ENCODE results near the gene TMPRSS2. TPM values are rescaled to one million over a fixed set of nuclear protein-coding genes. Genes with fewer than 3 reads are reported as not detected.
"Not testable (repeated sequence)": the region's sequence is repeated elsewhere in the genome, so short reads cannot be mapped to it uniquely, and the experiment has no call there.

Gene TMPRSS2
- total RNA-seq, 4 donors from 2014 or later, result 0.19 to 5.0 (median 0.62) TPM; not detected in 1

GRCh38 chr21:41425954-41426675, 81.8 kb downstream of the TMPRSS2 start, which contains the start of gene MX1:
TSS of gene MX1 (plus strand) at chr21:41426239. CDS start at chr21:41432071, 5,832 bp downstream.
- WGBS, 2 donors (ENCODE audit: low coverage in 1 of 2), result 10% methylated on average over 6 of the region's 65 CpGs; no CpG with 5 or more reads in 1 of the 2 donors
- TF ChIP-seq POLR2AphosphoS5 (IDR thresholded peaks at IDR 0.05), result peak; percentile 79
- peak; percentile 68 to 72 for TF ChIP-seq POLR2A (IDR thresholded peaks at IDR 0.05)
- no peak for TF ChIP-seq EP300 (IDR thresholded peaks at IDR 0.05)
- TF ChIP-seq CTCF (IDR thresholded peaks at IDR 0.05), result peak in 1 of 4 experiments; percentile 8
- Histone ChIP-seq H3K27ac (peak within 1 kb of the TSS in 3 of 4 donors; percentile 49 to 80 (median 78)), H3K4me1 (peaks cover 0 to 51% (median 0%) of the 10 kb centered on the region in 3 donors), H3K4me3 (peak within 1 kb of the TSS; percentile 43 to 79), H3K9me3 (no peaks in the 10 kb centered on the region), H3K27me3 (no peaks in the 10 kb centered on the region), H3K36me3 (peaks cover 0 to 35% of the 10 kb centered on the region in 2 donors)
- peak; percentile 89 for ATAC-seq

- peak overlapping the region; percentile 43 to 79 for H3K4me3 ChIP-seq
- peaks cover 0 to 30% of the 10 kb centered on the region in 2 donors for H3K36me3 ChIP-seq
- WGBS, 2 donors (ENCODE audit: low coverage in 1 of 2), result 50 to 67% methylated on average over 4 to 5 of the region's 7 CpGs
- no peaks in the 10 kb centered on the region for H3K27me3 ChIP-seq
- peaks cover 0 to 56% (median 0%) of the 10 kb centered on the region in 3 donors for H3K4me1 ChIP-seq
- no peak for ATAC-seq
- H3K9me3 ChIP-seq, result no peaks in the 10 kb centered on the region
- TF ChIP-seq EP300 (IDR thresholded peaks at IDR 0.05), result no peak
- no peak for TF ChIP-seq POLR2AphosphoS5 (IDR thresholded peaks at IDR 0.05)
- TF ChIP-seq POLR2A (IDR thresholded peaks at IDR 0.05), result no peak
- no peak for TF ChIP-seq CTCF (IDR thresholded peaks at IDR 0.05)
- peak overlapping the region in 3 of 4 donors; percentile 49 to 80 (median 78) for H3K27ac ChIP-seq
These were observed 82.4 kb downstream of the TMPRSS2 start for GRCh38 chr21:41425588-41425953.

- 66 to 92% methylated on average over 5 of the region's 5 CpGs for WGBS, 2 donors (ENCODE audit: low coverage in 1 of 2)
- not testable (repeated sequence) for H3K9me3 ChIP-seq, H3K36me3 ChIP-seq, H3K27ac ChIP-seq, ATAC-seq, H3K27me3 ChIP-seq, H3K4me3 ChIP-seq
- peaks cover 0 to 53% (median 0%) of the 10 kb centered on the region in 3 donors for H3K4me1 ChIP-seq
These were observed 84.7 kb downstream of the TMPRSS2 start for GRCh38 chr21:41423305-41423636.

GRCh38 chr21:41422546-41423304, 85.2 kb downstream of the TMPRSS2 start:
- Histone ChIP-seq H3K36me3 (peaks cover 0 to 1% of the 10 kb centered on the region in 2 donors), H3K27me3 (no peaks in the 10 kb centered on the region), H3K4me3 (no peak overlapping the region), H3K4me1 (peaks cover 0 to 47% (median 0%) of the 10 kb centered on the region in 3 donors), H3K9me3 (no peaks in the 10 kb centered on the region), H3K27ac (peak overlapping the region in 1 of 4 donors; percentile 34)
- TF ChIP-seq POLR2A (IDR thresholded peaks at IDR 0.05), result no peak
- no peak for TF ChIP-seq EP300 (IDR thresholded peaks at IDR 0.05)
- TF ChIP-seq POLR2AphosphoS5 (IDR thresholded peaks at IDR 0.05), result no peak
- no peak for TF ChIP-seq CTCF (IDR thresholded peaks at IDR 0.05)
- ATAC-seq, result no peak
- 77 to 97% methylated on average over 6 to 9 of the region's 19 CpGs for WGBS, 2 donors (ENCODE audit: low coverage in 1 of 2)

GRCh38 chr21:41420998-41421397, 87.0 kb downstream of the TMPRSS2 start:
- Histone ChIP-seq H3K4me1 (peaks cover 0 to 33% (median 0%) of the 10 kb centered on the region in 3 donors), H3K4me3 (peak overlapping the region in 1 of 2 donors; percentile 77), H3K27ac (peak overlapping the region in 3 of 4 donors; percentile 85 to 89 (median 88))
- not testable (repeated sequence) for H3K36me3 ChIP-seq, H3K27me3 ChIP-seq, H3K9me3 ChIP-seq, ATAC-seq
- WGBS, 2 donors (ENCODE audit: low coverage in 1 of 2), result 15 to 51% methylated on average over 5 of the region's 8 CpGs

Data from gastroesophageal sphincter (tissue), 4 donors.